Stimulated activated CD8-positive, alpha-beta memory T cell treated with anti-CD3 and anti-CD28 coated beads, Interleukin-7, amount 100 ng/mL, for 24 hours (primary cell): ENCODE measurements around the gene TET3.
"Not testable (repeated sequence)": the region's sequence is repeated elsewhere in the genome, so short reads cannot be mapped to it uniquely, and the experiment has no call there.

Source experiments
- DNase-seq: peaks from one replicate; pipeline ENCODE4 v3.0.0-alpha.2; 2020; ENCODE audit warnings: low read depth

The TET3 gene

DNA sequence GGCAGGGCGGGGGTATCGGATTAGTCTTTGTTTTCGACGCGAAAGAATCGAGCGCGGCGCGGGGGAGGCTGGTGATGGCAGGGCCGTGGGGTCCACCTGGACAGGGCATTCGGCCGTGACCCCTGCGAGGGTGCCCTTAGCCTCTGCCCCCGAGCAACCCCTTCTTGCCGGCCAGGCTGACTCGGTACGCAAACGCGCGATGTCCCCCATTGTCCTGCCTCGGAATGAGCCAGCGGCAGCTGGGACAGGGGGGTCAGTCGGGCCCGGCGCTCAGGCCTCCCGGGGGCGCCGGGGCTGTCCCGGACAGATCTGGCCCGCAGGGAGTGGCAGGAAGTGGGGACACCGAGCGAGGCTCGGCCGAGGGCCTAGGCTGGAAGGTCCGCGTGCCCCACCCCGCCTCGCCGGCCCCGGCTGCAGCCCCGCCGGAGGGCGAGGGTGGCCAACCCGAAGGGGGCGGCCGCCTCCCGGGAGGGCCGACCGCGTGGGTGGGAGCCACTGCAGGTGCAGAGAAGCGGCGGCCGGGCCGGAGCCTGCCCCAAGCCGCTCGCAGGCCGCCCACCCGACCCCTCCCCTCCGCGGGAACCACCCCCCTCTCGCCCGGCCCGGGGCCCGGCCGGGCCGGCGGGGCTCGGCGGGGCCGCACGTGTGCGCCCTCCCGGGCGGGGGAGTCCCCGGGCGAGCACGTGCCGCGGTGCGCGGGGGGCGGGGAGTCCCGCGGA is at the start of gene TET3:
Gene TET3 (plus strand): TSS at position 708 of the 719 bp plus-strand sequence. CDS start 1,494 bp downstream, outside the sequence.
- no peak for DNase-seq

DNA sequence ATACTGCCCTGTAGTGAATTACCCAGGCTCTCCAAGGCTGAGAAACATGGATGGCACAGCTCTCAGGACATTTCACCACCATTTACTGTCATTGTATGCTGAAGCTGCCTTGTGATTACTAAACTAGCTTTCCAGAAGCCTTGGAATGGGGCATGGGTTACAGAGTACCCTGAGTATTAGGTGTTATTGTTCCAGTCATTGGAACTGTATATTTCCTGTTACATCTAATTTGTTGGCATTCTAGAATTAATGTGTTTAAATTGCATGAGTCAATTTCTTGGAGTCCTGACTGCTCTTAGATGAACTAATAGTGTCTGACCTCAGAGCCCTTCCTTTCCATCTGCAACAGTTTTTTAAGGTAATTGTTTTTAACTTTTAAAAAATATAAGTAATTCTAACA is 49.1 kb upstream of the TET3 start:
- no peak for DNase-seq

DNA sequence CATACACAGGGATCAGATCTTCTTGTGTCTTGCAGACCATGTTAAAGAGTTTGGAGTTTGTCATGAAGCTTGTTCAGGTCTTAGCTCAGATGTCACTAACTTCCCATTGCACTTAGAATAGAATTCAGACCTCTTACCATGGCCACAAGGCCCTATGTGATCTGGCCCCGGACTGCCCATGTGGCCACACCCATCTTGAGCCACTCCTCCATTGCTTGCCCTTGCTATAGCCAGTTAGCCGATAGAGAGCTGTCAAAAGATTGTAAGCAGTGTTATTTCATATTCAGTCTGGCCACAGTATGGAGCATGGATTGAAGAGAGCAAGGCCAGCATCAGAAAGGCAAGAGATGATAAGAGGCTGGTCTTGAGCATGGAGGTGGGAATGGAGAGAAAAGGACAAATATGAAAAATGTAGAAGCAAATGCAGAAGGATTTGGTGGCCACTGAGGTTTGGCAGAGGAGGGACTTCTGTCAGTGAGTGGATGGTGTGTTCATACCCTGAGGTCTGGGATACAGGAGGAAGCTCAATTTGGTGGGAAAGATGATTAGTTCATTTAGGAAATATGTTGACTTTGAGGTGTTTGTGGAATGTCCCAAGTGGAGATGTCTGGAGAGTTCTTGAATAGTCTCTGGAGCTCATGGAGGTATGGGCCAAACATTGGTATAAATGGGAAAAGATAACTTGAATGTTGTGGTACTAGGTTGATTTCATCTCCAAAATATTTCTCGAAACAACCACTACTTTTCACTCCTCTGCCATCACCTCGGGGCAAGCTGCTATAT is 47.4 kb upstream of the TET3 start:
- DNase-seq, result no peak

DNA sequence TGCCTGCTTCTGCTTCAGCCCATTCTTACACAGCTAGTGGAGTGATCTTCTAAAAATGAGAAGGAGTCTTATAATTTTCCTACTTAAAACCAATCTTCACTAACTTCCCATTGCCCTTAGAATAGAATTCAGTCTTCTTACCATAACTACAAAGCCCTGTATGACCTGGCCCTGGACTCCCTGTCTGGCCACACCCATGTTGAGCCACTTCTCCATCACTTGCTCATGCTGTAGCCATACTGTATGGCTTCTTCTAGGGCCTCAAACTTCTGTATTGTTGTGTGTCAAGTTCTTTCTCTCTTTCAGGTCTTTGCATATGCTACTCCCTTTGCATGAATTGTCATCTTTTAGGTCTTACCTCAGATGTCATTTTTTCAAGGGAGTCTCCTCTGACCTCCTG is 46.8 kb upstream of the TET3 start:
- DNase-seq, result no peak

DNA sequence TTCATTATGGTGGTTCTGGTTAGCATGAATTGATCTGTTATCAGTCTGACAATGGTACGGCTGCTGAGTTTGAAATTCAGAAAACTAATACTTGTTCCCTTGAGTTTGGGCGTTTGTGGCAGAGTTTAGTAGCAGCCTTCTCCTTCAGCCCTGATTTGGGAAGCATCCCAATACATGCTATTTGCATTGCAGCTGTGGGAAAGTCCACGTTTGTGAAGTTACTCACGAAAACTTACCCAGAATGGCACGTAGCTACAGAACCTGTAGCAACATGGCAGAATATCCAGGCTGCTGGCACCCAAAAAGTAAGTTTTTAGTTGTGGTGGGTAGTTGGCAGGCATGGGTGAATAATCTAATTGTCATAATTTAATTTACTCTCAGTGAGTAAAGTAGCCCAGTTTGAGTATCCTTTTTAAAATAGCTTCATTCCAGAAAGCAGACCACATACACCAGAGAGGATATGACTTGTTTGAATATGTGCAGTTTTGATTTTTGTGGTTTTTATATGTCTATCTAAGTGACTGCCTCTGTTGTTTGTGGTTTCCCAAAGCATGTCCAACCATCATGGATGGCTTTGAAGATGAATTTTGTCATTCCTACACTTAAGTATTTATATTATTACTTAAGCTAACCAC is 45.9 kb upstream of the TET3 start:
- DNase-seq, result no peak

DNA sequence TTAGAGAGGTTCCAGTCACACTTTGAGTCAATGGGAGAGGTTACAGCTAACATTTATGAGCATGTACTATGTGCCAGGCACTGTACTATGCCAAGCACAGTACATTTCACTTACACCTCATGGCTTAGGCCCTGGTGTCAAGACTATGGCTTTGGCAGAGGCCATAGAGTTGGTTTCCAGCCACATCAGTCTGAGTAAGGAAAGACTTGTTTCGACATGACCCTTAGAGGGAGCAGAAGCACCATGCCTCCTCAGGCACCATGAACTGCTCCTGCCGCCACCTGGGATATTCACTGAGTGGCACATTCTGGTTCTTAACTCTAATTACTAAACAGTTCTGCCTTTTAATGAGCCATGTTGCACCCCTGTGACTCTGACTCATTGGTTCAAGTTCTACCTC is 45.3 kb upstream of the TET3 start:
- DNase-seq, result no peak

DNA sequence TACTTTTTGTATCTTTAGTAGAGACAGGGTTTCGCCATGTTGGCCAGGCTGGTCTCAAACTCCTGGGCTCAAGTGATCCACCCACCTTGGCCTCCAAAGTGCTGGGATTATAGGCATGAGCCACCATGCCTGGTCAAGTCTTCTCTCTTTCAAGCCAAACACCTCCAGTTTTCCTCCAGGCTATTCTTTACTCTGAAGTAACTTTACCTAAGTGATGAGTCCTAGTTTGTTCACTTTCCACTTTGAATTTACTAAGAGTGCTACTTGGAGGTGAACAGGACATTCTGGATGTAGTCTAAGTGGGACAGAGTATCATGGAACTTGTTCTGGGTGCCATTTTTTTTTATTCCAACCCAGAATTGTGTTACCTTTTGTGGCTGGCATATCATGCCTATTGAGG is 44.6 kb upstream of the TET3 start:
- not testable (repeated sequence) for DNase-seq

DNA sequence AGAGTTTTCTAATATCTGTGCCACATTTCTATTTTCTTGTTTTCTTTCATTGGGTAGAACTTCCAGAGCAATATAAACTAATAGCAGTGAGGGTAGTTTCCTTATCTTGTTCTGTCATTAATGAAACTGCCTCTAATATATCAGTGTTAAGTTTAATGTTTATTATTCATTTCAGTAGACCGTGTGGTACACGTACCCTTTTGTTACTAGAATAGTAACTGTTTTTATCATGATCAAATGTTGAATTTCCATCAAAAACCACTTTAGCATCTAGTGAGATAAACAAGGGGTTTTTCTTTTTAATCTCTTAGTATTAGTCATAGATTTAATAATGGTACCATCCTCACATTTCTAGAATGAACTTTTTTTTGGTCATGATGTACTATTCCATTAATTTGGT is 42.0 kb upstream of the TET3 start:
- no peak for DNase-seq

DNA sequence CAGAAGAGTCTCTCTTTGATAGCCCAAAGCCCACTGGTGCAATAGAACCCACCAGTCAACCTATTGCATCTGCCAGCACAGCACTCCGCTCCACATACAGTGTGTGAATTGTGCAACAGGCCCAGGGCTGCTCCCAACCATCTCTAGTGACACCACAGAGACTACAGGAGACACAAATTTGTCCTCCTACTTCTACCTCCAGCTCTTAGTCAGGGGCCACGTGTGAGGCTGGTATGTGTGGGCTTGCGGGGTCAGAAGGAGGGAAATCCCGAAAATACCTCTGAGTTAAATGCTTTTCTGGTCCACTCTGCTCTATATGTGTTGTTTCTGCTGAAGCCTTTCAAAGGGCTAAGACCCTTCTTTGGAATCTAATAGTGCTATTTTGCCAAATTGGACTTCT is 40.0 kb upstream of the TET3 start:
- DNase-seq, result no peak

DNA sequence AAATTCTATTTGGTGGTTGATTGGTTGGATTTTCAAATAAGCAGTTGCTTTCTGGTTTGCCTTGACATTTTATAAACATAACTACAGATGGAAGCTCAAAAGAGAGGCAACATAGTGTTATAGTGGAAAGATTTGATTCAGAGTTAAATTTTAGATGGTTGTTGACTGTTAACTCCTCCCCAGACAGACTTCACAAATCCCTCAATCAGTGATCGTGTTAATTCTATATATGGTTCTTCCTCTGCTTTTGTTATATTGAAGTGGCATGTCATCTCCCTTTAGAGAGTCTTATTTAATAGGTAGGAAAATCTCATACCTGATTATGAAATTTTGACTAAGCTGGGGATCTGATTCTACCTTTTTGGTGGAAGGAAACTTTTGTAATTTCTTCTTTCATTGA is 38.5 kb upstream of the TET3 start:
- no peak for DNase-seq

DNA sequence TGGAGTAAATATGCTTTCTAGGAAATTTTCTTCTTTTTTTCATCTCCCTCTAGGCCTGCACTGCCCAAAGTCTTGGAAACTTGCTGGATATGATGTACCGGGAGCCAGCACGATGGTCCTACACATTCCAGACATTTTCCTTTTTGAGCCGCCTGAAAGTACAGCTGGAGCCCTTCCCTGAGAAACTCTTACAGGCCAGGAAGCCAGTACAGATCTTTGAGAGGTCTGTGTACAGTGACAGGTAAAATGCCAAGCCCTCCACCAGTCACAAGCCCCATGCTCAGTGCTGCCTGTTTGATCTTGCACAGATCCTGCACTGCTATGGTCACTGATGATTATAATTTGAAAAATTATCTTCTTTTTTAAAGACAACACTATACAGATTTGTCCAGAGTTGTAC is 38.0 kb upstream of the TET3 start:
- DNase-seq, result no peak

DNA sequence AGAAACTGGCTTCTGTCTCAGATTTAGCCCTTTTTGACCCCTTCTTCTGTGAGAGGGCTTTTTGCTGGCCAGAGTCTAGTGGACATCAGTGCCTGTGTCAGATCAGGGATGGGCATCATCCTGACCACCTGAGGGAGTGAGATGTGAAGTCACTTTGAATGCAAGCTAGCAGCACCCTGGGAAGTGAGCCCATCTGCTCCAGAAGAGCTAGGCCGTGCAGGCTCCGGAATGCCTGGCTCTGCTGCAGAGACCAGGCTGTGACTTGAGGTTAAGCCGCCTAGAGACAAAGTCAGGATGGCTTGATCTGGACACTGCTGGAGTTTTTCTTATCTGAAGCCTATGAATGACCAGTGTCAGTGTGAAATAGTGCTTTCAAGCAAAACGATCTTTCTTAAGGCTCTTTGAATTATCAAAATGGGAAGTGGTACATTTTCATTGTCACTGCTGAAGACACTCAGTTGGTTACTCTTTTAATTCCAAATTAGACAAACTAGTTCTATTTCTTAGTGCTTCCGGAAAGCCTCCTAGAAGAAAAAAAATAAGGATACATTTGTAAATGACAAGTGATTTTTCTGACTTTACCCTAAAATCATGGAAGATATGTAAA is 37.2 kb upstream of the TET3 start:
- no peak for DNase-seq

DNA sequence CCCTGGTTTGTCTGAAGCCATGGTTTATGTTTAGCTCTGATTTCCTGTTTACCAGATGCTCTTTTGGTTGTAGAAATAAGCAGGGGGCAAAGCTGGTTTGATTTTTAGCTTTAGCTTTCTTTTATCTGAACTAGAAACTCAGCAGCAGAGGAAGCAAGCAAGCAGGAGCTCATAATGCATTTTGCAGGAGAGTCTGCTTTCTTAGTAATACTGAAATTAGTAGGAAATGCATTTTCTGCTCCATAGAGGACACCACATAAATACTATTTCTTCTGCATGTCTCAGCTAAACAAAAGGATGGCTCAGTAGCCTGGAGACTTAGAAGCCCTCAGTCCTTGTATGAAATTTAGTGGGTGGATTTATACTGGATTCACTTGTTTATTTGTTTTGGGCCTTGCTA is 34.9 kb upstream of the TET3 start:
- no peak for DNase-seq

DNA sequence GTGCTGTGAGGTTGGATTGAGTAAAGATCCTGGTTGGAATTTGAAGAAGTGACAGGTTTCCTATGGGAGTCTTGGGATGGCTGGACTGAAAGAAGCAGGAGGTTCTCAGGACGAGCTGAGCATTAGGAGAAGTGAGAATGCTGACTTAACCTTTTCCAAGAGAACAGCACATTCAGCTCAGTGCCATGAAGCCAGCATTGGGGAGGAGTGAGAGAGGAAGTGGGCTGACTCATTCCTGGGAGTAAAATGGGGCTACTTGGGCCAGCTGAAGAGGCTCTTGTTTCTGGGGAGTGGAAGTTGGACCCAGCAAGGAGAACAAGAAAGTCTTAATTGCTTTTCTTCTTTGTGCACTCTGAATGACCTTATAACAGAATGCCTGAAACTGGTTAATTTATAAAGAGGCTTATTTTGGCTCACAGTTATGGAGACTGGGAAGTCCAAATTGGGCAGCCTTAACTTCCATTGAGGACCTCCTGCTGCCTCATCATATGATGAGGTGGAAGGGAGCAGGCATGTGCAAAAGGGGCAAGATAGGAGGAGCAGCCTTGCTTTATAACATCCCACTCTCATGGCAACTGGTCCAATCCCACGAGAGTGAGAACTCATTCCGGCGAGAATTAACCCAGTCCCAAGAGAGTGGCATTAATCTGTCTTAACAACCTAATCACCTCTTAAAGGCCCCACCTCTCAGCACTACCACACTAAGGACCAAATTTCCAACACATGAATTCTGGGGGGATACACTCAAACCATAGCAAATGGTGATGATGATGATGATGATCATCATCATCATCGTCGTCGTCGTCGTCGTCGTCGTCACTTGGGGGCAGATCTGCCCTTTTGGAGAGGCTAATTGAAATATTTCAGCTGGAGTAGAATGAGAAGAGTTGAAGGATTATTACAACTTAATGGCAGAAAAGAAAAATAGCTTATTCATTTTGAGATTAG is 31.9 kb upstream of the TET3 start:
- DNase-seq, result no peak

DNA sequence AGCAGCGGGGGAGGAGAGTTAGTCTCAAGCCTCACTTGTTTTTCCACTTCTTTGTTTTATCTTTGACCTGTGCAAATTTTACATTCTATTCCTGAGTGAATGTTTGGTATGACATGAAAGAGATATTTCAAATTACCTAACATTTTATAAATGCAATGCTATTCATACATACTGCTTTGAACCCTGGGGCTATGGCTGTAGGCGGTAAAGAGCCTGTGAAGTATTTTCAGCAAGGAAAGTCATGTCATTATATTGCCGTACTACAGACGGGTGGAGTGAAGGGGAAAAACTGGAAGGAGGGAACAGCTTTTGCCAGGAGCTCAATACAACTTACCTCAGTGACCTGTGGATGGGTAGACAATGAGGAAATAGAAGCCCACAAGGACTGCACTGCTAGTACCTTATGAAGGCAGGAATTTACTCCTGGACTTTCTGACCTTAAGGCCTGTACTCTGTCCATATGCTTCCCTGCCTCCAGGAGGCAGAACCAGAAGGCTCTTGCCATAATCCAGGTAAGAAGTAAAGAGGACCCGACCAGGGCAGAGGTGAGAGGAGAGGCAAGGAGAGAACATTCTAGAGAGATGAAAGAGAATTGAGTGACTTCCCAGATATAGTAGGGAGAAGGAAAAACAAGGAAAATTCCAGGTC is 28.4 kb upstream of the TET3 start:
- no peak for DNase-seq

DNA sequence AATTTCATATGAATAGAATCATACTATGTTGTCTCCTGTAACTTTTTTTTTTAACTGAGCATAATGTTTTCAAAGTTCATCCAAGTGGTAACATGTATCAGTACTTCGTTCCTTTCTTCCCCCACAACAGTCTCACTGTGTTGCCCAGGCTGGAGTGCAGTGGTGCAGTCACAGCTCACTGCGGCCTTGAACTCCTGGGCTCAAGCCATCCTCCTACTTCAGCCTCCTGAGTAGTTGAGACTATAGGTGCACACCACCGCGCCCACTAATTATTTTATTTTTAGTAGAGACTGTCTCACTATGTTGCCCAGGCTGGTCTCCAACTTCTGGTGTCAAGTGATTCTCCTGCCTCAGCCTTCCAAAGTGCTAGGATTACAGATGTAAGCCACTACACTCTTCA is 23.4 kb upstream of the TET3 start:
- DNase-seq, result no peak

DNA sequence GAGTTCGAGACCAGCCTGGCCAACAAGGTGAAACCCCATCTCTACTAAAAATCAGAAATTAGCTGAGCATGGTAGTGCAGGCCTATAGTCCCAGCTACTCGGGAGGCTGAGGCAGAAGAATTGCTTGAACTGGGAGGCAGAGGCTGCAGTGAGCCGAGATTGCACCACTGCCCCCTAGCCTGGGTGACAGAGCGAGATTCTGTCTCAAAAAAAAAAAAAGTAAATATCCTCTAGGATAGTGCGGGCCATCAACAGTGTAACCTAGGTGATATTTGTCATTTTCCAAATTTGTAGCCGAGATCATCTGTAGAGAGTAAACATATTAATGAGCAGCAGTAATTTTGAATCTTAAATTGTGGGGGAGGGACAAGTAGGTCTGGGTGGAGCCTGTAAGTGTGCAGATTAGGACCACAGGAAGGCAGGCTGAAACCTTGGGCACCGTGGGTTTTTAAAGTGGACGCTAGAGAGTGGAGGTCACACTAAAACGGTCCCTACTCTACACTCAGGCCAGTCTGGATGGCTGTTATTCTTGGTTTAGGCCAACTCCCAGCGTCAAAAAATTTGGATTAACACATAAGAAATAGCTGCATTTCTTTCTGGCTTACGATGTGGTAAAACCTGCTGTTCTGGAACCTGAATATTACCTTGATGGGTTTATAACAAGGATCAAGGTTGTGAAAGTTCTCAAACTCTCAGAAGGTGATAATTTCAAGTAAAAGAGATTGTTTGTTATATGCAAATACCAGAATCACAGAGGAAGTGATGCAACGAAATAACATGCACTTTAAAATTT is 22.7 kb upstream of the TET3 start:
- no peak for DNase-seq

DNA sequence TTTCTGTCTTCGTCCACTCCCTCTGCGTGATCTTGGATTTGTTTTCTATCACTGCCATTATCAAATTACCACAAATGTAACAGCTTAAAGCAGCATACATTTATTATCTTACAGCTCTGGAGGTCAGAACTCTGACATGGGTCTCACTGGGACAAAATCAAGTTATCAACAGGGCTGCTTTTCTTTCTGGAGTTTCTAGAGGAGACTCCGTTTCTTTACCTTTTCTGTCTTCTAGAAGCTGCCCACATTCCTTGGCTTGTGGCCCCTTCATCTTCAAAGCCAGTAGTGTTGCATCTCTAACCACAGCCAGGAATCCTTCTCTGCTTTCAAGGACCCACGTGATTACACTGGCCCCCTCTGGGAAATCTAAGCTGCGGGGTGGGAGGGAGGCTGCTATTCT is 21.9 kb upstream of the TET3 start:
- DNase-seq, result no peak

DNA sequence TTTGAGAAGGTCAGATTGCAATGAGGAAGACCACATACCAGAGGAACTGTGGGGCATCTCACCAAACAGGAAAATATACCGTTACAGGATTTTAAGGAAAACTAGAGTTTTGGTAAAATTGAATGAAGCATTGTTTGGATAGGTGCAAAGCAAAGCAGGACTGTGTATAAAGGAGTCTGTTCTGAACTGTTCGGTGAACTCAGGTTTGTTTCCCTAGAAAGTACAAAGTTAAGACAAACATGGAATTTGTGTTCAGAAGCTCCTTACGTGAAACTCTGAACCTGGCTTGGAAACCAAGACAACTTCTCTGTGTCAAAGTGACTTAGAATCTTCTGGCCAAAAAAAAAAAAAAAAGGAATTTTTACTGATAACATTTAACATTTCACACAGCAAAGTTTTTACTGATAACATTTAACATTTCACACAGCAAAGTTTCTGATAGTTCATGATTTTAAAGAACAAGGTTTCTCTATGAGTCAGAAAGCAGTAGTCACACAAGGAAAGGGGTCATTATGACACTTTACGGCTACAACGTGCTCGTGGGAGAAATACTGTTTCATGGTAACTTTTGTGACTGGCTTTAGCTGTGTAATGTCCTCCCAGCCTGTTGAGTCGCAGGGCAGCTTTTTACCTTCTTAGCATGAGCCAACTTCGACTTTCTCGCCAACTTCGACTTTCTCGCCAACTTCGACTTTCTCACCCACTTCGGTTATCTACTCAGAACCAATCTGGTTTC is 21.2 kb upstream of the TET3 start:
- no peak for DNase-seq

DNA sequence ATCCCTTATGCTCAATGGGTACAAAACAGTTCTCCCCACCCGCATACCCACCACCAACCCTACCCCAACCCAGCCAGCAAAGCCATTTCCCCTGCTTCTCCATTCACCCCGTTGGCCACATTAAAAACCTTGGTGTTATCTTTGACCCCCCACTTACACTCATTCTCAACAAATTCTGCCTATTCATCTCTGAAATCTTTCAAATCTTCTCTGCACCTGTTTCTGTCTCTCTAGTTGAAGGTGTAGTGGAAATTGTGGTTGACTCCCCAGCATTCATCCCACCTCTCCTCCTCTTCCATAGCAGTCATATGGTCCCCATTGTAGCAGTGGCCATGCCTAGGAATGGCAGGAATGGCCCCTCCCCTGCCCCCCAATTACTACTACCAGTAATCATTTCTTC is 20.5 kb upstream of the TET3 start:
- no peak for DNase-seq
